A549 (cell line): ENCODE data around the gene PAX8. TPM values are rescaled to one million over a fixed set of nuclear protein-coding genes. Genes with fewer than 3 reads are reported as not detected.
"Not testable (repeated sequence)": the region's sequence is repeated elsewhere in the genome, so short reads cannot be mapped to it uniquely, and the experiment has no call there.

Experiments
- ATAC-seq, 2 experiments: fragments of 200-7000 bp in 1 of 2; fragments of >200 bp in 1 of 2; cut with Nextera tagmentation in 1 of 2; cut with Tn5 transposase in 1 of 2; 3 replicates each; pipeline versions ENCODE4 v1.8.0 to v1.9.1; 2018 to 2020; ENCODE audit warnings: mild to moderate bottlenecking in 1 of 2, moderate library complexity in 1 of 2
- CTCF ChIA-PET: fragments of 300-600 bp; sonication (Branson Sonifier 250); formaldehyde crosslinking; extraction: SDS; loops from one replicate; lab custom pipeline; 2021; ENCODE audit warnings: antibody characterized with exemption, inconsistent platforms; lab: Yijun Ruan, JAX
- POLR2A ChIA-PET: fragments of 350-600 bp; formaldehyde crosslinking; extraction: SDS; loops from one replicate; lab custom pipeline; 2021; ENCODE audit warnings: antibody characterized with exemption, inconsistent platforms; lab: Yijun Ruan, JAX
- DNase-seq, 2 experiments: peaks; one replicate each; pipeline versions ENCODE4 v3.0.0 to v3.0.0-alpha.2; 2011 to 2016; ENCODE audit warnings: low read depth in 1 of 2, low spot score in 1 of 2
- FAIRE-seq: peaks from 2 replicates; lab custom pipeline; 2011; peaks lifted over from hg19 to GRCh38; lab: Jason Lieb, UNC
- H3K27ac ChIP-seq, 2 experiments: fragments of >200 bp; sonication (Bioruptor Twin); formaldehyde crosslinking; 3 replicates each; pipeline ENCODE4 v1.5.1; 2016 to 2017
- H3K4me1 ChIP-seq: fragments of >200 bp; sonication (Bioruptor Twin); formaldehyde crosslinking; 3 replicates; pipeline ENCODE4 v1.6.1; 2016
- H3K4me2 ChIP-seq: fragments of >200 bp; sonication (Bioruptor Twin); formaldehyde crosslinking; 3 replicates; pipeline ENCODE4 v1.6.1; 2016
- H3K4me3 ChIP-seq: fragments of >200 bp; sonication (Bioruptor Twin); formaldehyde crosslinking; 3 replicates; pipeline ENCODE4 v1.5.1; 2016
- H3K9me3 ChIP-seq: fragments of >200 bp; sonication (Bioruptor Twin); formaldehyde crosslinking; 3 replicates; pipeline ENCODE4 v1.6.1; 2016
- BHLHE40 ChIP-seq: IDR thresholded peaks from 2 replicates; pipeline ENCODE4 v1.6.1; 2012; ENCODE audit warnings: low read depth, low read length, inconsistent platforms
- CTCF ChIP-seq: fragments of >200 bp; sonication (Bioruptor Twin); formaldehyde crosslinking; IDR thresholded peaks from 3 replicates; pipeline ENCODE4 v1.5.1; 2016
- E2F6 ChIP-seq: IDR thresholded peaks from 2 replicates; pipeline ENCODE4 v1.6.1; 2012; ENCODE audit warnings: low read depth, borderline replicate concordance
- HOXB13 ChIP-seq: fragments of 250-450 bp; sonication (Bioruptor Pico); IDR thresholded peaks from 2 replicates; pipeline ENCODE4 v1.5.0; 2020; ENCODE audit warnings: low read depth, mild to moderate bottlenecking, moderate library complexity
- MAFK ChIP-seq: fragments of 450-650 bp; IDR thresholded peaks from 2 replicates; pipeline ENCODE4 v1.6.1; 2014; ENCODE audit not compliant: partially characterized antibody
- MAZ ChIP-seq: fragments of 150-350 bp; IDR thresholded peaks from 2 replicates; pipeline ENCODE4 v1.6.1; 2014; ENCODE audit warnings: antibody characterized with exemption, low read depth, low read length, borderline replicate concordance
- POLR2AphosphoS2 ChIP-seq: conservative IDR thresholded peaks from 2 replicates; pipeline ENCODE4 v1.6.1; 2012; ENCODE audit warnings: low read length, improper control_type of control experiment, inconsistent platforms
- RAD21 ChIP-seq, 2 experiments: fragments of >200 bp in 1 of 2; sonication (Bioruptor Twin) in 1 of 2; formaldehyde crosslinking in 1 of 2; IDR thresholded peaks in 1 of 2; conservative IDR thresholded peaks in 1 of 2; 2 replicates in 1 of 2; 3 replicates in 1 of 2; pipeline ENCODE4 v1.6.1; 2012 to 2018; ENCODE audit warnings: inconsistent platforms in 1 of 2
- SMC3 ChIP-seq: fragments of >200 bp; sonication (Bioruptor Twin); formaldehyde crosslinking; IDR thresholded peaks from 3 replicates; pipeline ENCODE4 v1.6.1; 2018; ENCODE audit warnings: inconsistent platforms
- TFCP2L1 ChIP-seq: fragments of 250-450 bp; sonication (Bioruptor Pico); IDR thresholded peaks from 2 replicates; pipeline ENCODE4 v1.5.0; 2021; ENCODE audit warnings: mild to moderate bottlenecking
- ZC3H11A ChIP-seq: fragments of 450-650 bp; IDR thresholded peaks from 2 replicates; pipeline ENCODE4 v1.6.1; 2014; ENCODE audit warnings: antibody characterized with exemption, mild to moderate bottlenecking
- WGBS: methylation state at CpG from one replicate; pipeline ENCODE4 v1.1.6; 2017; ENCODE audit errors: missing lambda C conversion rate; 5-methylcytosine and 5-hydroxymethylcytosine counted together
- polyA plus RNA-seq, 4 experiments: library from polyadenylated mRNA; depleted of rRNA in 3 of 4; stranded (reverse); fragments of >200 nt; fragmentation: RNase III in 1 of 4; extraction: RNeasy Plus Mini Kit Qiagen cat#74134 plus additional on column Dnase treatment in 1 of 4; gene quantifications; 2 replicates in 3 of 4; 3 replicates in 1 of 4; pipeline ENCODE4 v1.2.3, GENCODE V29; 2011 to 2017

The PAX8 gene
- polyA plus RNA-seq, 2 of the 4 experiments (the other 2 are of a cell fraction): 0.71 to 0.81 TPM

- ATAC-seq (no peak), DNase-seq (no peak), FAIRE-seq (no peak)
- peak overlapping the region in 1 of 2 experiments; percentile 47; a peak in 1 of 6 replicates for H3K27ac ChIP-seq
- H3K4me3 ChIP-seq: no peak overlapping the region
- TF ChIP-seq E2F6 (no peak), RAD21 (conservative IDR thresholded peaks at IDR 0.05 in 1 of 2, IDR thresholded peaks at IDR 0.05 in 1 of 2) (no peak), TFCP2L1 (no peak), BHLHE40 (no peak), MAFK (no peak)
- no peak overlapping the region for H3K4me2 ChIP-seq
- CTCF ChIA-PET: interaction anchor here (0.7 kb wide), 1 partner anchor 49 kb away, joined by 3 read pairs; no protein-coding TSS in a partner anchor
- H3K9me3 ChIP-seq: no peaks in the 10 kb centered on the region
- WGBS: 89% methylated on average over 2 of the region's 2 CpGs
- POLR2A ChIA-PET: no interaction called here
- no peaks in the 10 kb centered on the region for H3K4me1 ChIP-seq
Observed at GRCh38 chr2:113298176-113298575, 19.5 kb upstream of the PAX8 start.

- ATAC-seq (peak; percentile 30 to 73; a peak in 3 of 6 replicates), DNase-seq (peak in 1 of 2 experiments; percentile 46)
- H3K4me2 ChIP-seq, FAIRE-seq, H3K4me3 ChIP-seq, POLR2A ChIA-PET, H3K4me1 ChIP-seq, H3K9me3 ChIP-seq: not testable (repeated sequence)
- H3K27ac ChIP-seq: peak overlapping the region; percentile 28 to 62; a peak in 2 of 6 replicates
- 9% methylated on average over 1 of the region's 2 CpGs for WGBS
- CTCF ChIA-PET: interaction anchor here (0.6 to 0.7 kb wide), 2 partner anchors 37 to 49 kb away, joined by 3 read pairs; no protein-coding TSS in a partner anchor
- TF ChIP-seq SMC3 (peak; percentile 46; the same call in 1 of the 3 replicates), CTCF (peak; percentile 23; the same call in 2 of the 3 replicates), RAD21 (conservative IDR thresholded peaks at IDR 0.05 in 1 of 2, IDR thresholded peaks at IDR 0.05 in 1 of 2) (peak; percentile 15 to 30; a peak in 2 of 5 replicates)
Observed at GRCh38 chr2:113297590-113297989, 18.9 kb upstream of the PAX8 start.

DNA sequence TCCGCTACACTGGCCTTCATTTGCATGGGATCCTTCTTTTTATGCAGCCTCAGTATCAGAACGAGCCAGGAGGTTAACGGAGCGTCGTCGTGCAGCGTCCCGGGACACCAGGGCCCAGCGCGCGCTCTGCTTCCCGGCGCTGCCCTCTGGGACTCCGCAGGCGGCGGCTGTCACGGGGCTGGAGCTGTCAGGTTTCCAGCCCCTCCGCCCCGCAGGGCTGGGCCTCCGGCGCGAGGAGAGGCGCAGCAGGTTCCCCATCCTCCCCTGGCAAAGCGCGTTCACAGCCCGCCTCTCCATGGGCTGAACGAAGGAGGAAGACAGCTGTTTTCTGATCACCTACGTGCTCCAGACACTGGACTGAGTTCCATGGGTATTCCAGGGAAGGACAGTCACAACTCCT lies 12.5 kb upstream of the PAX8 start:
- H3K4me1 ChIP-seq: peaks cover 18% of the 10 kb centered on the region
- ChIA-PET POLR2A (no interaction called here), CTCF (interaction anchor here (0.9 kb wide), 1 partner anchor 211 kb away, joined by 3 read pairs; no protein-coding TSS in a partner anchor)
- no peak for ATAC-seq
- TF ChIP-seq MAZ: no peak
- TF ChIP-seq ZC3H11A: no peak
- no peak for TF ChIP-seq RAD21 (conservative IDR thresholded peaks at IDR 0.05 in 1 of 2, IDR thresholded peaks at IDR 0.05 in 1 of 2)
- TF ChIP-seq HOXB13 (CRISPR knock-in tag): no peak
- TF ChIP-seq POLR2AphosphoS2: no peak
- peak overlapping the region in 1 of 2 experiments; percentile 66; a peak in 3 of 6 replicates for H3K27ac ChIP-seq
- no peak for DNase-seq
- WGBS: 96% methylated on average over 18 of the region's 28 CpGs
- no peak overlapping the region for H3K4me3 ChIP-seq
- FAIRE-seq: no peak
- no peaks in the 10 kb centered on the region for H3K9me3 ChIP-seq
- no peak overlapping the region for H3K4me2 ChIP-seq

DNA sequence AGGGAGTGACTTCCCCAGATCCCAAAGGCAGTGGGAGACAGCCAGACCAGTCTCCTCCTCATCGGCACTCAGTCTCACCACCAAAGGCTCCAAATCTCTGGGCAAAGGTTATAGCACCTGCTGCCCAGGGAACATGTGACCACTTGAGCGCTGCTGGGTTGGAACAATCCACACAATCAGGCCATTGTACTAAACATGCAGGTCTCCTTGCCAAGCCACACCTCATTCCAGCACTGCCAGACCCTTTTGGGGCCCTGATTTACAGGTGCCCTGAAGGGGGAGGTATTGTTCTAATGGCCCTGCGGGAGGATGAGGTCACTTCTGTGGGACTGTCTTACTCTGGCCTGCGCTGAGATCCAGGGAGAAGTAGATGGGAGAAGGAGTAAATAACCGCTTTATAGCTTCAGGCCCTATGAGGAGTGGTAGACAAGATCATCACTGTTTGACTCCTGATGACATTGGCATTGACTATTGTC lies 10.0 kb upstream of the PAX8 start:
- Histone ChIP-seq H3K27ac (peak overlapping the region; percentile 22 to 64; a peak in 4 of 6 replicates), H3K4me1 (peaks cover 43% of the 10 kb centered on the region)
- H3K4me2 ChIP-seq, POLR2A ChIA-PET, CTCF ChIA-PET, H3K4me3 ChIP-seq, FAIRE-seq, ATAC-seq, H3K9me3 ChIP-seq: not testable (repeated sequence)
- 100% methylated on average over 3 of the region's 5 CpGs for WGBS
- peak in 1 of 2 experiments; percentile 6 for DNase-seq

DNA sequence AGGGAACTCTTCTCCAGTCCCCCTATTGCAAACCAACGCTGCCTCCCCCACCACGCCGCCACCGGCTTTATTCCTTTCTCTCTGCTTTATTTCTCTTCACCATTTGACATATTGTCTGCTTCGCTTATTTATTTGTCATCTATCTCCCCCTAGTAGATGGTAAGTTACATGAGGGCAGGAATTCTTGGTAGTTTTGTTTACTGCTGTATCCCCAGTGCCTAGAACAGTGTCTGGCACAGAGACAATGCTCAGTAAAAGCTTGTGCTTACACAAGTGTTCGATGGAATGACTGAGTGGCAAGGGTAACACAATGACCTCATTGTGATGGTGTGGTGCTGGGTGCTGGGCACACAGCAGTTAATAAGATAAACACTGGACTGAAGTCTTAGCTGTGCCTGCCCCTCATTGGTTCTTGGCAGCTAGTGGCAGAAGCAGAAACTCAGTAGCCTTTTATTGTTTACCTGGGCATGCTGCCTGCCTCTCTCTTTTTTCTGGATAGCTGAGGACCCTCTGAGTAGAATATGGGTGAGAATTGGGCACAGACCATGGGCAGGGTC lies 9.5 kb upstream of the PAX8 start:
- 48% methylated on average over 4 of the region's 6 CpGs for WGBS
- DNase-seq, CTCF ChIA-PET, POLR2A ChIA-PET, H3K4me2 ChIP-seq, FAIRE-seq, ATAC-seq, H3K4me3 ChIP-seq, H3K9me3 ChIP-seq: not testable (repeated sequence)
- Histone ChIP-seq H3K27ac (peak overlapping the region; percentile 98 to 99; a peak in 5 of 6 replicates), H3K4me1 (peaks cover 48% of the 10 kb centered on the region)
